ENCODE results near the gene FKTN. TPM values are rescaled to one million over a fixed set of nuclear protein-coding genes. Genes with fewer than 3 reads are reported as not detected.

Gene FKTN
- total RNA-seq, 1 donor from 2014 or later = 22.1 TPM

GRCh38 chr9:105643795-105644194, 85.9 kb downstream of the FKTN start:
- Mint-ChIP-seq H3K4me3 (no peak overlapping the region), H3K27me3 (no peaks in the 10 kb centered on the region), H3K9me3 (peaks cover 4% of the 10 kb centered on the region), H3K27ac (no peak overlapping the region), H3K36me3 (peaks cover 10% of the 10 kb centered on the region), H3K4me1 (ENCODE audit: unreplicated experiment) (no peaks in the 10 kb centered on the region)
- DNase-seq (ENCODE audit: extremely low spot score, unreplicated experiment) = no peak
- TF ChIP-seq, protein P1, sequence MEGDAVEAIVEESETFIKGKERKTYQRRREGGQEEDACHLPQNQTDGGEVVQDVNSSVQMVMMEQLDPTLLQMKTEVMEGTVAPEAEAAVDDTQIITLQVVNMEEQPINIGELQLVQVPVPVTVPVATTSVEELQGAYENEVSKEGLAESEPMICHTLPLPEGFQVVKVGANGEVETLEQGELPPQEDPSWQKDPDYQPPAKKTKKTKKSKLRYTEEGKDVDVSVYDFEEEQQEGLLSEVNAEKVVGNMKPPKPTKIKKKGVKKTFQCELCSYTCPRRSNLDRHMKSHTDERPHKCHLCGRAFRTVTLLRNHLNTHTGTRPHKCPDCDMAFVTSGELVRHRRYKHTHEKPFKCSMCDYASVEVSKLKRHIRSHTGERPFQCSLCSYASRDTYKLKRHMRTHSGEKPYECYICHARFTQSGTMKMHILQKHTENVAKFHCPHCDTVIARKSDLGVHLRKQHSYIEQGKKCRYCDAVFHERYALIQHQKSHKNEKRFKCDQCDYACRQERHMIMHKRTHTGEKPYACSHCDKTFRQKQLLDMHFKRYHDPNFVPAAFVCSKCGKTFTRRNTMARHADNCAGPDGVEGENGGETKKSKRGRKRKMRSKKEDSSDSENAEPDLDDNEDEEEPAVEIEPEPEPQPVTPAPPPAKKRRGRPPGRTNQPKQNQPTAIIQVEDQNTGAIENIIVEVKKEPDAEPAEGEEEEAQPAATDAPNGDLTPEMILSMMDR (conservative IDR thresholded peaks at IDR 0.05) = no peak

DNA sequence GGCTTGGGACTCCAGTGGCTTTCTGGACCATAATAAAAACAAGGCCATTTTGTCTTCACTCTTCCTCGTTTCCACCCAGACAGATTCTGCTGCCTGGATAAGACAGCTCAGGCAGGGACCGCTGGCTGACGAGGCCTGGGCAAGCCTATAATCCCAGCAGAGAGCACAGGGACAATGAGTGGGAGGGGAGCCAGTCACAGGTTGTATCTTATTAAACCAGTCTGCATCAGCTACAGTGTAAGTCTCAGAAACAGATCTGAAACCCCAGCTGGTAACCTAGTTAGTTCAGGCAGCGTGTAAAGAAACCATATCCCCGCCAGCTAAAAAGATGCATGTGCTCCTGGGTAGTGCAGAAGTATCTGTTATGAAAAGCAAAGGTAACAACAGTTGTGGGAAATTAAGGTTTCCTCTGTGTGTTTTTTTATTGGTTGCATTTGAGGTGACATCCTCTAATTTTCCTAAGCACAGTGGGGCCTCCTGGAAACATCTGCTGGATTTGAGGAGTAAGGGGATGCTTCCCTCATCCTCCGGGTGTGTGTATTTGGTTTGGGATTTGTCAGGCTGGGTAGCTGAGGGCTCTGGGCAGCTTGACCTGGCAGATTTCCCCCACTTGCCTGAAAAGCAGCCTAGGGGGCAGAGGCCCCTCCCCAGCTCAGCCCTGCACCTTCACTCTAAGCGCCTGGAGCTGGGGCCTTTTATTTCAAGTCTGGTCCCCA, 89.1 kb downstream of the FKTN start:
- Mint-ChIP-seq H3K27ac (no peak overlapping the region), H3K4me3 (no peak overlapping the region), H3K27me3 (peaks cover 6% of the 10 kb centered on the region), H3K36me3 (peaks cover 5% of the 10 kb centered on the region), H3K4me1 (ENCODE audit: unreplicated experiment) (no peaks in the 10 kb centered on the region), H3K9me3 (peaks cover 4% of the 10 kb centered on the region)
- no peak for DNase-seq (ENCODE audit: extremely low spot score, unreplicated experiment)
- TF ChIP-seq, protein P1 (conservative IDR thresholded peaks at IDR 0.05) = no peak

DNA sequence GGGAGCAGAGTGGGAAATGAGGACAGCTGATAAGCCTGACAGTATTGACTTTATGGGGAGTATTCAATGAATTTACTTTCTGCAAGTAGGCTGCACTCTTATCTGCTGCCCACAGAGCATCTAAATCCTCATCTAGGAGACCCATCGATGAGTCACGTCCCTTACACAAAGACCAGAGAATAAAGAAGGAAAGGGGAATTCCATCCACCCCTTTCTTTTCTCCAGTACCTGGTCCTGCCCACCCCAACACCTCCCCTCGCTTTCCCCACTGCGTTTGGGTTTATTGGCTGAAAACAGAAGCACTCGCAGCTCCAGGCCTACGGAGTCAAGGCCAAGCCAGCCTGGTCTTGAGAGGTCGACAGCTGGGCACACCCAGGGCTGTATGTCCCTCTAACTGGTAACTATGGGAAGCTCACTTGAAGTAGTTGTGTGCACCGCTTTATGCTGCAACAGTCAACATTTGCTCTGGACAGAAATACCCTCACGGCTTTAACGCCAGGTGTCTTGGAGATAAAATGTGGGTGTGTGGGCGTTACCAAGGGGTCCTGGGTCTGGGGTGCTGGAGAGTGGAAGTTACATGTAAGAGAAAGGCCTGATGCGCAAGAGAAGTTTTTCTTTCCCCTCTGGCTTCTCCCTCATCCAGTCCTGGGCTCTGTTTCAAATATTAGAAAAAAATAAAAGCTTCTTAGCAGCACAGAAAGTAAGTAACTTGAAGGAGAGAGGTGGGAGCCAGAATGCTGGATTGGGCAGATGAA, 89.8 kb downstream of the FKTN start:
- Mint-ChIP-seq H3K27ac (no peak overlapping the region), H3K4me1 (ENCODE audit: unreplicated experiment) (no peaks in the 10 kb centered on the region), H3K36me3 (peaks cover 2% of the 10 kb centered on the region), H3K27me3 (peaks cover 8% of the 10 kb centered on the region), H3K4me3 (no peak overlapping the region), H3K9me3 (peaks cover 2% of the 10 kb centered on the region)
- TF ChIP-seq, protein P1 (conservative IDR thresholded peaks at IDR 0.05) = no peak
- DNase-seq (ENCODE audit: extremely low spot score, unreplicated experiment) = no peak

- no peak overlapping the region for H3K4me3 Mint-ChIP-seq
- peaks cover 30% of the 10 kb centered on the region for H3K27me3 Mint-ChIP-seq
- no peak overlapping the region for H3K27ac Mint-ChIP-seq
- no peak for DNase-seq (ENCODE audit: extremely low spot score, unreplicated experiment)
- no peaks in the 10 kb centered on the region for H3K9me3 Mint-ChIP-seq
- TF ChIP-seq, protein P1 (conservative IDR thresholded peaks at IDR 0.05) = no peak
- peaks cover 5% of the 10 kb centered on the region for H3K4me1 Mint-ChIP-seq (ENCODE audit: unreplicated experiment)
- H3K36me3 Mint-ChIP-seq = no peaks in the 10 kb centered on the region
Observed at GRCh38 chr9:105651806-105652205, 93.9 kb downstream of the FKTN start.

DNA sequence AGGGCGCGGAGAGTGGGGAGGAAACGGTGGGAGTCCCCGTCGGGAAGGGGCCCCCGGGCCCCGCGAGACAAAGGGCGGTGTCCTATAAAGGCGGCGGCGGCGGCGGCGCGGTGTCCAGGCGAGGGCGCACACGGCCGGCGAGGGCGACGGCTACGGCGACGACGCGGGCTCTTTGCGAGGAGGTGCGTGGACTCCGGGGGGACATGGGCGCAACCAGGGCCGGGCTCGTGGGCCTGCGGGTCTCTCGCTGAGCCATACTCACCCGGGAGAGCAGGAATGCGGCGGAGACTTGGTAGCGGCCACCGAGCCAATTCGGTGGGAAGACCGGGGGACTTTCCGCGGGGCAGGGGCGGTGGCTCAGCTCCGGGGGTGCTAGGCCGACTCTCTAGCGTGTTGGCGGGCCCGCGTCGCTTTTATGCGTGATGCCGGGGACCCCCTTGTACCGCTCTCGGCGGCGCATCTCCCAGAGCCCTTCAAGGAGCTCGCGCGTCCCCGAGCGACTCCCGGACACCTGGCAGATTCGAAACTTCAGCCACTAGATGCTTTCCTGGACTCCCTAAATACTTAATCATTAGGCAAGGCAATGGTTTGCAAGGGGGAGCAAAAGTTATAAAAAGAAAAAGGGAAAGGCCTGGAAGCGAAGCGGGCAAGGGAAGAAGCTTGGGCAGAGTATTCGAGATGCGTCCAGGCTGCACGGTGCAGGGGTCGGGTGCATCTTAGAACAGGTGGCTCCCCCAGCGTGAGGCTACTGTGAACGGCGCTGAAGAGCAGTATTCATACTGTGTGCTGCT, 98.4 kb downstream of the FKTN start:
- no peaks in the 10 kb centered on the region for H3K36me3 Mint-ChIP-seq
- peaks cover 15% of the 10 kb centered on the region for H3K4me1 Mint-ChIP-seq (ENCODE audit: unreplicated experiment)
- H3K9me3 Mint-ChIP-seq = no peaks in the 10 kb centered on the region
- TF ChIP-seq, protein P1 (conservative IDR thresholded peaks at IDR 0.05) = peak; percentile 34
- H3K4me3 Mint-ChIP-seq = peak overlapping the region; percentile 88
- peaks cover 42% of the 10 kb centered on the region for H3K27me3 Mint-ChIP-seq
- no peak overlapping the region for H3K27ac Mint-ChIP-seq
- DNase-seq (ENCODE audit: extremely low spot score, unreplicated experiment) = no peak

All from type B pancreatic cell (in vitro differentiated cells).